SKM-1 treated with dmso at 0.1 percent for 144 hours (cell line): ENCODE results near the gene SUFU.
A peak's percentile ranks its signal among the peaks of the same experiment; 100 is the strongest.
"Not testable (repeated sequence)": the region's sequence is repeated elsewhere in the genome, so short reads cannot be mapped to it uniquely, and the experiment has no call there.

Experiments used
- DNase-seq: peaks from one replicate; lab custom pipeline; 2025; ENCODE audit not compliant: unreplicated experiment; lab: John Stamatoyannopoulos, UW

Gene SUFU

GRCh38 chr10:102511583-102512274 is 8.0 kb downstream of the SUFU start:
- peak; percentile 83 for DNase-seq

- DNase-seq = no peak
Measured at GRCh38 chr10:102514487-102515311, 10.9 kb downstream of the SUFU start.

- no peak for DNase-seq
Measured at GRCh38 chr10:102515724-102516123, 12.0 kb downstream of the SUFU start.

GRCh38 chr10:102517553-102517952 is 13.8 kb downstream of the SUFU start:
- DNase-seq = no peak

- DNase-seq = no peak
Measured at GRCh38 chr10:102519246-102519825, 15.6 kb downstream of the SUFU start.

GRCh38 chr10:102522874-102523249 is 19.1 kb downstream of the SUFU start:
- DNase-seq = no peak

GRCh38 chr10:102523250-102524029 is 19.7 kb downstream of the SUFU start:
- no peak for DNase-seq

GRCh38 chr10:102524746-102525145 is 21.0 kb downstream of the SUFU start:
- DNase-seq = no peak

- DNase-seq = no peak
Measured at GRCh38 chr10:102527546-102527945, 23.8 kb downstream of the SUFU start.

GRCh38 chr10:102534333-102534732 is 30.6 kb downstream of the SUFU start:
- DNase-seq = no peak

GRCh38 chr10:102534966-102535365 is 31.2 kb downstream of the SUFU start:
- DNase-seq = not testable (repeated sequence)

- DNase-seq = no peak
Measured at GRCh38 chr10:102535481-102536147, 31.8 kb downstream of the SUFU start.

- no peak for DNase-seq
Measured at GRCh38 chr10:102537367-102537766, 33.6 kb downstream of the SUFU start.

- no peak for DNase-seq
Measured at GRCh38 chr10:102537948-102538347, 34.2 kb downstream of the SUFU start.

- DNase-seq = no peak
Measured at GRCh38 chr10:102538811-102539210, 35.0 kb downstream of the SUFU start.

GRCh38 chr10:102540023-102540422 is 36.3 kb downstream of the SUFU start:
- DNase-seq = no peak

- DNase-seq = no peak
Measured at GRCh38 chr10:102542800-102543418, 39.1 kb downstream of the SUFU start.

- no peak for DNase-seq
Measured at GRCh38 chr10:102545265-102545871, 41.6 kb downstream of the SUFU start.

- DNase-seq = no peak
Measured at GRCh38 chr10:102545997-102546396, 42.2 kb downstream of the SUFU start.
